IPS DF 4.7 (cell line): ENCODE measurements around the gene SDCCAG8.
A peak's percentile ranks its signal among the peaks of the same experiment; 100 is the strongest.

Source experiments
- DNase-seq: peaks from one replicate; pipeline ENCODE4 v3.0.0-alpha.2; 2013; ENCODE audit warnings: low spot score; ENCODE audit errors: extremely low read depth

Gene SDCCAG8

GRCh38 chr1:243254233-243254926 lies 1.5 kb upstream of the SDCCAG8 start:
- no peak for DNase-seq

GRCh38 chr1:243254927-243255790 lies 682 bp upstream of the SDCCAG8 start, which contains the start of gene CEP170:
TSS of gene CEP170 (minus strand) at chr1:243255281. CDS start at chr1:243225280, 30,001 bp downstream.
- DNase-seq, result peak; percentile 96

- no peak for DNase-seq
Measured at GRCh38 chr1:243256590-243256989, 749 bp downstream of the SDCCAG8 start.

GRCh38 chr1:243257189-243257588 lies 1.3 kb downstream of the SDCCAG8 start:
- no peak for DNase-seq

- no peak for DNase-seq
Measured at GRCh38 chr1:243258731-243259130, 2.9 kb downstream of the SDCCAG8 start.

GRCh38 chr1:243260221-243260880 lies 4.5 kb downstream of the SDCCAG8 start:
- no peak for DNase-seq

GRCh38 chr1:243261390-243261789 lies 5.5 kb downstream of the SDCCAG8 start:
- no peak for DNase-seq

GRCh38 chr1:243264717-243265116 lies 8.9 kb downstream of the SDCCAG8 start:
- no peak for DNase-seq

- no peak for DNase-seq
Measured at GRCh38 chr1:243266231-243266630, 10.4 kb downstream of the SDCCAG8 start.

GRCh38 chr1:243267471-243267880 lies 11.6 kb downstream of the SDCCAG8 start:
- no peak for DNase-seq

GRCh38 chr1:243267914-243268653 lies 12.2 kb downstream of the SDCCAG8 start:
- DNase-seq, result no peak

GRCh38 chr1:243268751-243269460 lies 13.1 kb downstream of the SDCCAG8 start:
- DNase-seq, result no peak

GRCh38 chr1:243269461-243269801 lies 13.6 kb downstream of the SDCCAG8 start:
- DNase-seq, result no peak

- no peak for DNase-seq
Measured at GRCh38 chr1:243270097-243270864, 14.4 kb downstream of the SDCCAG8 start.

GRCh38 chr1:243271996-243272395 lies 16.2 kb downstream of the SDCCAG8 start:
- DNase-seq, result no peak

GRCh38 chr1:243272401-243272800 lies 16.6 kb downstream of the SDCCAG8 start:
- DNase-seq, result no peak

GRCh38 chr1:243273506-243273905 lies 17.7 kb downstream of the SDCCAG8 start:
- no peak for DNase-seq

- no peak for DNase-seq
Measured at GRCh38 chr1:243273945-243274344, 18.1 kb downstream of the SDCCAG8 start.

GRCh38 chr1:243275316-243275715 lies 19.5 kb downstream of the SDCCAG8 start:
- no peak for DNase-seq

- no peak for DNase-seq
Measured at GRCh38 chr1:243280571-243281129, 24.8 kb downstream of the SDCCAG8 start.
